Right lung (tissue), 5 donors: ENCODE data around the gene OR4F6. TPM values are rescaled to one million over a fixed set of nuclear protein-coding genes. Genes with fewer than 3 reads are reported as not detected.

Experiments
- DNase-seq, 2 donors: peaks; one replicate each; pipeline ENCODE4 v3.0.0-alpha.2; 2013
- polyA plus RNA-seq, 5 donors: library from polyadenylated mRNA; unstranded; fragments of 120-200 nt; gene quantifications; one replicate each; pipeline versions ENCODE4 v1.2.1 to v1.2.3, GENCODE V29; 2013; ENCODE audit warnings: inconsistent platforms in 1 of 5, low replicate concordance in 1 of 5; ENCODE audit not compliant: insufficient read length in 5 of 5, insufficient read depth in 1 of 5

Gene OR4F6
- polyA plus RNA-seq, 5 donors: not detected

DNA sequence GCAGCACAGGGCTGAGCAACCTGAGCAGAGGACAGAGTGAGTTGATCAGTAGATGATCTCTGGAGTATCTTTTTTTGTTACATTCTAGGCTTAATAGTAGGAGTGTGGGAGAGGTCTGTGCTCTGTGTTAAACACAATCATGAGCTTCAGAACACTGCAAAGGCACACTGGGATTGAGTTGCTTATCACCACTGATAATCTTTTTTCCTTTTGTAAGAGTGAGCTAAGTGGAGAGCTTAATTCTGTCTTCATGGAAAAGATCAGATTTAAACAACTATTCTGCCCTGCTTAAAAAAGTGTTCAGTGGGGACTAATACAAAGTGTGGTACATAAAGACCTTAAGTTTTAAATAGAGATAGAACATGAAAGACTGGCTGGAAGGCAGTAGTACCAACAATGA, 1.1 kb downstream of the OR4F6 start:
- no peak for DNase-seq

DNA sequence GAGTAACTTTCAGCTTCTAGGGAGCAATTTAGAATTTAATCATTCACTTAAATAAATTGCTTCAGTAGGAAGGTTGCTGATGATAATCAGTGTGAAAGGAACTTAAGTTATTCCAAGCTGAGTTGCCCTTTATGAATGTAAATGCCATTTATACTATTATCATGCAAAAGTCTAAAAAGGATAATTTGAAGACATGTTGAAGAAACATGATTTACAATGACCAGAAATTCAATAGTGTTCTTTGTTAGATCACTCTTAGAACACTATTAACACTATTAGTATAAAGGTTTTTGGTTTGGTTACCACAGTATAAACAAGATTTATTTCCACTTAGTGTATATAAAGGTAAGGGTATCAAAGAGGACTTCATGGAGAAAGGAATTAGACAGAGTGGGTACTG, 1.6 kb downstream of the OR4F6 start:
- DNase-seq: no peak

DNA sequence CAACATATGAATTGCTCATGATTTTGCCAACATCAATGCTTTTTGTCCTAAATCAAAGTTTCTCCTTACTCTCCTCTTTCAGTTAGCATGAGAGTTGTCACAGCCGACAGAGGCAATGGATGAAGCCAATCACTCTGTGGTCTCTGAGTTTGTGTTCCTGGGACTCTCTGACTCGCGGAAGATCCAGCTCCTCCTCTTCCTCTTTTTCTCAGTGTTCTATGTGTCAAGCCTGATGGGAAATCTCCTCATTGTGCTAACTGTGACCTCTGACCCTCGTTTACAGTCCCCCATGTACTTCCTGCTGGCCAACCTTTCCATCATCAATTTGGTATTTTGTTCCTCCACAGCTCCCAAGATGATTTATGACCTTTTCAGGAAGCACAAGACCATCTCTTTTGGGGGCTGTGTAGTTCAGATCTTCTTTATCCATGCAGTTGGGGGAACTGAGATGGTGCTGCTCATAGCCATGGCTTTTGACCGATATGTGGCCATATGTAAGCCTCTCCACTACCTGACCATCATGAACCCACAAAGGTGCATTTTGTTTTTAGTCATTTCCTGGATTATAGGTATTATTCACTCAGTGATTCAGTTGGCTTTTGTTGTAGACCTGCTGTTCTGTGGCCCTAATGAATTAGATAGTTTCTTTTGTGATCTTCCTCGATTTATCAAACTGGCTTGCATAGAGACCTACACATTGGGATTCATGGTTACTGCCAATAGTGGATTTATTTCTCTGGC, 2.5 kb downstream of the OR4F6 start:
- DNase-seq: no peak

DNA sequence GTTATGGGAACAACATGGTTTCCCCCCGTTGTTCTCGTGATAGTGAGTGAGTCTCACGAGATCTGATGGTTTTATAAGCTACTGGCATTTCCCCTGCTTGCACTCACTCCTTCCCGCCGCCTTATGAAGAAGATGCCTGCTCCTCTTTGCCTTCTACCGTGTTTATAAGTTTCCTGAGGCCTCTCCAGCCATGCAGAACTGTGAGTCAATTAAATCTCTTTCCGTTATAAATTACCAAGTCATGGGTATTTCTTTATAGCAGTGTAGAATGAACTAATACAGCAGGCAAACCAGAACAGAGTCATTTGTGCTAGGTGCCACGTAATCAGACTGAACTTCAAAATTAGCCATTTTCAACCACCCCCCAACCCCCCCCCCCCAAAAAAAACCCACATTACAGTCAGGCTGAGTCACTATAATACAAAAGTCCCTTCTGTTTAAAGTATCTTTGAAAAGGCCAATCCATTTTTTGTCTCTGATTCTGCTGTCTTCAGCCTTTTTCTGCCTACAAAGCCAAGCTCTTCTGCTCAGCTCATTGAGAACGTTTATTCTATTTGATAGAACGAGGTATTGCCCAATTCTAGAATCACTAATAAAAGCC, 4.1 kb downstream of the OR4F6 start:
- DNase-seq: no peak

DNA sequence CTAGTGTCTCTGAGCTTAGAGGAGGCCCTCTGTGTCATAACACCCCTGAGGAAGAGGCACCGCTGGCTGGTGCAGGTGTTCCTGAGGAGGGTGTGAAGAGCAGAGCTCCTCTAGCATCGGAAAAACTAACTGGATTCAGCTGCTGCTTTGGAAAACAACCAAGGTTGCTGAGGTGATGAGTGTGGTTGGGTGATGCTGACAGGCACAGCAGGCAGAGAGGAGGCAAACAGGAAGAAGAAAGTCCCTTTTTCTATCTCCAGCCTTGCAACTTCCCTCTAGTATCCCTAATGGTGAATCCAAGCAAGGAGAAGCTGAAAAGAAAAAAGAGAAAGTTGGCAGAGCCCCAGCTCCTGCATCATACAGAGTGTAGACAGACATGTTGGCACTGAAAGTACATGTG, 4.9 kb downstream of the OR4F6 start:
- DNase-seq: no peak

DNA sequence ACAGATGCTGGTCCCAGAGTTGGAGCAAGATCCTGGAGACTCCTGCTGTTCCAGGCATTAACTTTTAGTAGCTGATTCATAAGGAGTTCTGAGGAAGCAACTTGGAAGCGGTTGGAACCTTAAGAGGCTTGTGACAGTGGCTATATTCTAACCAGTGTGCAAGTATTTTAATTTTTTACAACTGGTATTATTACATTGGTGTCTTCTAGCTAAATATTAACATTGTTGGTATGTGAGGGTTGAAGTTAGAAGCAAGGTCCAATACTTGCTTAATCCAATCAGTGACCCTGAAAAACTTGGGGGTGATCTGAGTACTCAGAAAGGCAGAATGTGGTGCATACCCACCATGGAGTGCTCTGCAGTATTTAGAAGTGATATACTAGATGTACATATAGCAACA, 7.1 kb downstream of the OR4F6 start:
- DNase-seq: no peak

DNA sequence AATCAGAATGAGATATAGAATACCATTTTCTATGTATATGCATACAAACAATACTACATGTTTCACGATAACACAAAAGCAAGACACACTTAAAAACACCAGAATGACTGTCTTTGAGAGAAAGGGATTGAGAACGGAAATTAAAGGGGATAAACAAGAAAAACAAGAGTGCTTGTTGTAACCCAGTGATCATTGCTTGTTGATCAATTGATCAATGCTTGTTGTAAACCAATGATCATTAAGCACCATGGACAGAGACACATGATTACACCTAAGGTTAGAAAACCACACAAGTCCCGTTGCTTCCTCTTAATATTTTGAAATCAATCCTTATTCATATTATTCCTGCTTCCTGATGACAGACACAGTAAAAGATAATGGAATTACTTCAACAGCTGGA, 7.6 kb downstream of the OR4F6 start:
- no peak for DNase-seq

DNA sequence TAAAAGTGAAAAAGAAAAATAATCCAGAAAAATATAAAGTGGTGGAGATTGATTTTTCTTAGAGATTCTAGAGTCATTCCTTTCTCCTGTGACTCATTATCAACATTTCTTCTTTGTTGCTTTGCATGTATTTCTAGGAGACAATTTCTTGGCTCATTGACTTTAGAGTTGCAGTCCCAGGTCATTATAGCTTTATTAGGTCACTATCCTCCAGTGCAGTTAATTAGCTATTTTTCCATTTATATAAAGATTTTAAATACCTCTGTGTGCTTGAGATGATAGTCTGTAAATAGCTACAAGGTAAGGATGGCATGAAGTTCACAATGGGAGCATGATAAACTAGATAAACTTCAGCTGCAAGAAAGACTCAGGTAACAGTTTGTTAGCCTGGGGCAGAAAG, 8.6 kb downstream of the OR4F6 start, which contains the start of gene OR4F15:
TSS of gene OR4F15 (plus strand) at position 301 of the 400 bp plus-strand sequence. CDS start 5,985 bp downstream, outside the sequence.
- DNase-seq: no peak

DNA sequence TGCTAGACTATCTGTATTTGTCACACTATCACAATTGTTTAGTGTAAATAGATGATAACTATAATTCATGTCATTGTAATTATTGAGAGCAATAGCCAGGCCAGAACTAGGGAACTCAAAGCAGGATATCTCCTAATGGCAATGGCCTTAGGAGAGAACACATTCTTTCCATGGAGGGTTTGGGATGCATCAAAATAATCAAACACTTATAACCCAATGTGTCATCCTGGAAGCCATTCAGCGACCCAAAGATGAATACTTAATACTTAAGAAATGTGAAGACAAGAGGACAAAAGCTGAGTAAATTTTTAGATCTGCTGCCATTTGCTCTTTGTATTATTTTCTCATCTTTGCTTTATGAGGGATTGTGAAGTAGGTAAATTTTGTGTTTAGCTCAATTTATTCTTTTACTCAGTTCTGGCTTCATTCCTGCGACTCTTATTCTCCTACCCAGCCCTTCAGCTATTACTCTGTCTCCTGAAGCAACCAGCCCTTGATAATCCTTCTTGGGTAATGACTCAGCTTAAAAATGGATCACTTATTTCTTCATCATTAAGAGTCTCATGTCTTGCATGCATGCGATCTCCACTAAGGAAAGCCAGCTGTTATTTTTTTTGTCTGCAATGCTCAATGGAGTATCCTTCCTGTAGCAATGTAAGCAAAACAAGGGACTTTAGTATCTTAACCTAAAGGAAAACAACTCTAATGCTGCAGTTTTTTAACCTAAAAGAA, 10.7 kb downstream of the OR4F6 start:
- no peak for DNase-seq

DNA sequence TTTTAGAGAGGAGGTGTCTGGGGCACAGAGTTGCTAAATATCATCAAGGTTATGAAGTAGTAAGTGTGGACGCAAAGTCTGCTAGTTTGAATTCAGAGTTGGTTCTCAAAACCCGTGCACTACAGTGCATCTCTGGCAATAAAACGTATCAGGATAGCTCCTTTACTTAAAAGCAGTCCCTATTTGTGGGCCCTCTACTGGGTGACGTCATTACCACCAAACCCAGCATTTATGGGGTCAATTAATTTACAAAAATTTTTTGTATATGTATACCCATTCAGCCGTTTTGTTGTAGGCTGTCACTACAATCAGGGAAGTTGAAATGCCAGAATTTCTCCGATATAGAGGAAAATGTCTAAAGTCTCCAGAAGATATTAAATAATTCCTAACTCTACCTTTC, 17.5 kb downstream of the OR4F6 start:
- no peak for DNase-seq

DNA sequence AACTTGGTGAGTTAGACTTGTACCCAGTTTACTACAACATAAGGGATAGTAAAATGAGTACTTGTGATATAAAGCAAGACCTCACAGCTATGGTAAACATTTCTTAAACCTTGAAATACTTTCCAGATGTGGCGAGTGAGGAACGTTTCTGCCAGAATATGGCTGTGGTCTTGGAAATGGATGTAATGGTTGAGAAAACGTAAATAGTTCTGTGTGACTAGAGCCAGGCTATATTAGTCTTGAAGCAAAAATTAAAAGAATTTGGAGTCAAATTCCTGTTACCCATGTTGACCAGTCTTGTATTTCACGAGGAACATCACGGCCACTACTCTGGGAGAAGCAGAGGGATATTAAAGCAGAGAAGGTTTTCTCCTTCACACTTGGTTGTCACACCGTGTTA, 23.9 kb downstream of the OR4F6 start:
- DNase-seq: no peak

DNA sequence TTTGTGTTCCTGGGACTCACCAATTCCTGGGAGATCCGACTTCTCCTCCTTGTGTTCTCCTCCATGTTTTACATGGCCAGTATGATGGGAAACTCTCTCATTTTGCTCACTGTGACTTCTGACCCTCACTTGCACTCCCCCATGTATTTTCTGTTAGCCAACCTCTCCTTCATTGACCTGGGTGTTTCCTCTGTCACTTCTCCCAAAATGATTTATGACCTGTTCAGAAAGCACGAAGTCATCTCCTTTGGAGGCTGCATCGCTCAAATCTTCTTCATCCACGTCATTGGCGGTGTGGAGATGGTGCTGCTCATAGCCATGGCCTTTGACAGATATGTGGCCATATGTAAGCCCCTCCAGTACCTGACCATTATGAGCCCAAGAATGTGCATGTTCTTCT, 25.5 kb downstream of the OR4F6 start:
- no peak for DNase-seq

DNA sequence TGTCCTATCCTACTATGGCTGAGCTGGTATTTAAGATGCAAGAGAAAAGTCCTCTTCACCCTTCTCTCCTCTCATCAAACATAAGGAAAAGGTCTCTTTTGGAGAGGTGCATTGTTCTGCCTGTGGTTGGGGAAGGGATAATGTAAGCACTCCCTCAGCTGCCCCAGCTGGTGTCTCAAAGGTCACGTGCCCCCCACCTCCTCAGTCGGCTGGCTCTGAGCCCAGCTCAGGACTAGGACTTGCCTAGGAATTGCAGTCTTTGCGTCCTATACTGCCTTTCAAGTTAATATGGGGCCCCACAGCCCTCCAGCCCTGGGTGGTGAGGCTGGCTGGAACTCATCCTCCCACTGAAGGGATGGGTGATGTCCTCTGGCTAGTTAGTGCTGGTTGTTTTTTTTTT, 38.3 kb downstream of the OR4F6 start:
- no peak for DNase-seq

DNA sequence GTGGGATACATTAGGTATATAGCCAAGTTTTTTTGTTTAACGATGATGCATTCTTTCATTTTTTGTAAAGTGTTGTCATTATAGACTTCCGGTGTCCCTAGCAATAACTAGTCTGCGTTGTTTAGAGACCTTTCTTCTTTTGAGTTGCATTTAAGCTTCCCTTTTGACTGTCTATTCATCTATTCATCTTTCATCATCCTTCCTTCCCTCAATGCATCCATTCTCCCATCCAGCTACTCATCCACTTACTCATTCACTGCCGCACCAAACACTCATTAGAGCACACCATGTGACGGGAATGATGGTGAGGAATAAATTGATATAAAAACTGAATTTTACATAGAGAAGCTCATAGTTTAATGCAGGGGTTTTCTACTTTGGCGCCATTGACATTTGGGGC, 41.6 kb downstream of the OR4F6 start:
- no peak for DNase-seq

DNA sequence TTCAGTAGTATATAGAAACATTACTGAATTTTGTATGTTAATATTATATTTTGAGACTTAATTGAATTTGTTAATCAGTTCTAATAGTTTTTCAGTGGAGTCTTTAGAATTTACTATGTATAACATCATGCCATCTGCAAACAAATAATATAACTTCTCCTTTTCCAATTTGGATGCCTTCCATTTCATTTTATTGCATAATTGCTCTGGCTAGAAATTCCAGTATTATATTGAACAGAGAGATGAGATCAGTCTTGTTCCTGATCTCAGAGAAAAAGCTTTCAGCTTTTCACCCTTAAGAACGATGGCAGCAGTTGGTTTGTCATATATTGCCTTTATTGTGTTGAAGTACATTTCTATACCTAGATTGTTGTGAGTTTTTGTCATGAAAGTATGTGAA, 49.0 kb downstream of the OR4F6 start:
- peak in 1 of 2 donors; percentile 10 for DNase-seq

Other genes with a start within 250 kb of the OR4F6 start
- 10 to 100 TPM; 53.6 to 66.8 (median 64.7) TPM for gene TM2D3, start 151.1 kb upstream of the OR4F6 start, polyA plus RNA-seq
- 10 to 100 TPM; 20.2 to 30.0 (median 28.0) TPM for gene TARS3, start 79.0 kb upstream of the OR4F6 start, polyA plus RNA-seq
- under 1 TPM in 1 of 5 donors, not detected in 4; 0.05 TPM for gene OR4F15, start 8.7 kb downstream of the OR4F6 start, polyA plus RNA-seq